Astrocyte (in vitro differentiated cells and primary cell): ENCODE measurements around the gene DLGAP4. TPM values are rescaled to one million over a fixed set of nuclear protein-coding genes. Genes with fewer than 3 reads are reported as not detected.
"Not testable (repeated sequence)": the region's sequence is repeated elsewhere in the genome, so short reads cannot be mapped to it uniquely, and the experiment has no call there.

Experiments used
- DNase-seq: peaks from one replicate; pipeline ENCODE4 v3.0.0-alpha.2; 2010; ENCODE audit warnings: low read depth
- FAIRE-seq: peaks from 2 replicates; lab custom pipeline; 2011; peaks lifted over from hg19 to GRCh38; lab: Jason Lieb, UNC
- H2AFZ ChIP-seq: 2 replicates; pipeline ENCODE4 v1.6.0; 2012; ENCODE audit warnings: low read depth, low read length, inconsistent platforms
- H3K27ac ChIP-seq: 2 replicates; pipeline ENCODE4 v1.5.1; 2011; ENCODE audit warnings: low read depth, low read length, inconsistent platforms
- H3K27me3 ChIP-seq: 2 replicates; pipeline ENCODE4 v1.6.0; 2011; ENCODE audit warnings: low read length, inconsistent platforms; ENCODE audit not compliant: insufficient read depth
- H3K36me3 ChIP-seq: 2 replicates; pipeline ENCODE4 v1.5.1; 2011; ENCODE audit warnings: low read length, inconsistent platforms; ENCODE audit not compliant: insufficient read depth
- H3K4me1 ChIP-seq: 2 replicates; pipeline ENCODE4 v1.5.1; 2011; ENCODE audit warnings: low read length, inconsistent platforms; ENCODE audit not compliant: insufficient read depth
- H3K4me2 ChIP-seq: 2 replicates; pipeline ENCODE4 v1.6.0; 2012; ENCODE audit warnings: low read length, inconsistent platforms
- H3K4me3 ChIP-seq: 2 replicates; pipeline ENCODE4 v1.5.1; 2011; ENCODE audit warnings: low read depth, mild to moderate bottlenecking, low read length, inconsistent platforms; ENCODE audit not compliant: insufficient read depth
- H3K79me2 ChIP-seq: 2 replicates; pipeline ENCODE4 v1.6.0; 2012; ENCODE audit warnings: mild to moderate bottlenecking, low read length, inconsistent platforms; ENCODE audit not compliant: insufficient read depth
- H3K9ac ChIP-seq: 2 replicates; pipeline ENCODE4 v1.6.0; 2012; ENCODE audit warnings: mild to moderate bottlenecking, low read length, inconsistent platforms
- H3K9me3 ChIP-seq: 2 replicates; pipeline ENCODE4 v1.5.1; 2012; ENCODE audit warnings: low read depth, mild to moderate bottlenecking, low read length, inconsistent platforms; ENCODE audit not compliant: insufficient read depth
- H4K20me1 ChIP-seq: 2 replicates; pipeline ENCODE4 v1.6.0; 2012; ENCODE audit warnings: low read length, inconsistent platforms; ENCODE audit not compliant: insufficient read depth
- H3K27ac Mint-ChIP-seq: one replicate; pipeline ENCODE4 v1.8.0; 2021; ENCODE audit warnings: mild to moderate bottlenecking, mixed read lengths; ENCODE audit not compliant: unreplicated experiment
- H3K27me3 Mint-ChIP-seq: one replicate; pipeline ENCODE4 v1.8.0; 2021; ENCODE audit warnings: low read depth, mixed read lengths; ENCODE audit not compliant: unreplicated experiment
- H3K36me3 Mint-ChIP-seq: one replicate; pipeline ENCODE4 v1.8.0; 2021; ENCODE audit warnings: low read depth, mixed read lengths; ENCODE audit not compliant: unreplicated experiment
- H3K4me1 Mint-ChIP-seq: one replicate; pipeline ENCODE4 v1.8.0; 2021; ENCODE audit warnings: low read depth, mixed read lengths; ENCODE audit not compliant: unreplicated experiment
- H3K4me3 Mint-ChIP-seq: one replicate; pipeline ENCODE4 v1.8.0; 2021; ENCODE audit warnings: mild to moderate bottlenecking, moderate library complexity, mixed read lengths; ENCODE audit not compliant: unreplicated experiment
- H3K9me3 Mint-ChIP-seq: one replicate; pipeline ENCODE4 v1.8.0; 2021; ENCODE audit warnings: mild to moderate bottlenecking, mixed read lengths; ENCODE audit not compliant: unreplicated experiment
- CTCF ChIP-seq: IDR thresholded peaks from 2 replicates; pipeline ENCODE4 v1.5.1; 2011; ENCODE audit warnings: low read depth, mild to moderate bottlenecking, inconsistent platforms, low read length, moderate library complexity; ENCODE audit not compliant: insufficient read depth
- EZH2 ChIP-seq: IDR thresholded peaks from 2 replicates; pipeline ENCODE4 v1.6.1; 2012; ENCODE audit warnings: mild to moderate bottlenecking, low read length, inconsistent platforms; ENCODE audit not compliant: insufficient read depth
- total RNA-seq: library from RNA; stranded (reverse); gene quantifications from 2 replicates; pipeline ENCODE4 v1.2.1, GENCODE V29; 2021

The DLGAP4 gene
- total RNA-seq, 1 donor from 2014 or later, result 135 TPM

- no peak for FAIRE-seq
- TF ChIP-seq CTCF (no peak), EZH2 (no peak)
Observed at GRCh38 chr20:36473164-36473563, 167.0 kb downstream of the DLGAP4 start.

GRCh38 chr20:36474563-36474962 lies 168.4 kb downstream of the DLGAP4 start:
- Histone ChIP-seq H3K27me3 (no peaks in the 10 kb centered on the region), H3K4me1 (peaks cover 43% of the 10 kb centered on the region), H3K4me2 (peak overlapping the region; percentile 66), H3K79me2 (peaks cover 99% of the 10 kb centered on the region), H3K4me3 (no peak overlapping the region), H3K27ac (peak overlapping the region; percentile 79), H2AFZ (no peak overlapping the region), H3K36me3 (peaks cover 21% of the 10 kb centered on the region), H3K9me3 (no peaks in the 10 kb centered on the region), H3K9ac (peak overlapping the region; percentile 55), H4K20me1 (peaks cover 96% of the 10 kb centered on the region)
- Mint-ChIP-seq H3K27ac (peak overlapping the region; percentile 14), H3K4me1 (peaks cover 52% of the 10 kb centered on the region), H3K9me3 (no peaks in the 10 kb centered on the region), H3K36me3 (peaks cover 12% of the 10 kb centered on the region), H3K4me3 (no peak overlapping the region), H3K27me3 (no peaks in the 10 kb centered on the region)
- FAIRE-seq, result no peak
- TF ChIP-seq CTCF (no peak), EZH2 (no peak)
- no peak for DNase-seq

More at GRCh38 chr20:36473164-36473563, 167.0 kb downstream of the DLGAP4 start:
- no peak for DNase-seq
- Mint-ChIP-seq H3K4me1 (peaks cover 42% of the 10 kb centered on the region), H3K27me3 (no peaks in the 10 kb centered on the region), H3K9me3 (no peaks in the 10 kb centered on the region), H3K4me3 (peak overlapping the region; percentile 29), H3K36me3 (peaks cover 10% of the 10 kb centered on the region), H3K27ac (peak overlapping the region; percentile 53)
- no peaks in the 10 kb centered on the region for H3K9me3 ChIP-seq
- H2AFZ ChIP-seq, result no peak overlapping the region
- H3K79me2 ChIP-seq, result peaks cover 99% of the 10 kb centered on the region
- peaks cover 15% of the 10 kb centered on the region for H3K36me3 ChIP-seq
- peaks cover 95% of the 10 kb centered on the region for H4K20me1 ChIP-seq
- H3K4me1 ChIP-seq, result peaks cover 52% of the 10 kb centered on the region
- peak overlapping the region; percentile 42 for H3K9ac ChIP-seq
- peak overlapping the region; percentile 54 for H3K27ac ChIP-seq
- H3K4me3 ChIP-seq, result no peak overlapping the region
- peak overlapping the region; percentile 25 for H3K4me2 ChIP-seq
- H3K27me3 ChIP-seq, result no peaks in the 10 kb centered on the region

GRCh38 chr20:36475054-36475453 lies 168.9 kb downstream of the DLGAP4 start:
- not testable (repeated sequence) for H3K27me3 ChIP-seq, H3K9me3 ChIP-seq, H3K27me3 Mint-ChIP-seq, H3K9me3 Mint-ChIP-seq, DNase-seq, H3K4me3 ChIP-seq, H2AFZ ChIP-seq, FAIRE-seq
- H4K20me1 ChIP-seq, result peaks cover 96% of the 10 kb centered on the region
- H3K27ac Mint-ChIP-seq, result peak overlapping the region; percentile 41
- H3K9ac ChIP-seq, result peak overlapping the region; percentile 55
- peak overlapping the region; percentile 27 for H3K4me3 Mint-ChIP-seq
- peaks cover 21% of the 10 kb centered on the region for H3K36me3 ChIP-seq
- peaks cover 55% of the 10 kb centered on the region for H3K4me1 Mint-ChIP-seq
- peaks cover 12% of the 10 kb centered on the region for H3K36me3 Mint-ChIP-seq
- H3K4me1 ChIP-seq, result peaks cover 44% of the 10 kb centered on the region
- H3K27ac ChIP-seq, result peak overlapping the region; percentile 79
- H3K79me2 ChIP-seq, result peaks cover 99% of the 10 kb centered on the region
- peak overlapping the region; percentile 66 for H3K4me2 ChIP-seq
